K562 (cell line): ENCODE measurements around the gene MARCHF11. TPM values are rescaled to one million over a fixed set of nuclear protein-coding genes. Genes with fewer than 3 reads are reported as not detected.

Experiments used
- ATAC-seq: fragments of 200-7000 bp; cut with Tn5 transposase; 3 replicates; pipeline ENCODE4 v1.9.1; 2020; ENCODE audit warnings: moderate library complexity
- BruUV-seq: library from RNA; stranded (reverse); fragments of 400-500 nt; replicated peaks from 2 replicates; lab custom pipeline; 2021; lab: Mats Ljungman, UMichigan
- CTCF ChIA-PET: fragments of 300-600 bp; formaldehyde crosslinking; extraction: SDS; loops from one replicate; lab custom pipeline; 2021; ENCODE audit warnings: low intra/inter-chr PET ratio; lab: Yijun Ruan, JAX
- POLR2A ChIA-PET: fragments of 300-600, 350-650 bp; sonication (Branson Sonifier 250); formaldehyde crosslinking; extraction: SDS; loops from one replicate; lab custom pipeline; 2021; ENCODE audit warnings: antibody characterized with exemption, inconsistent platforms; lab: Yijun Ruan, JAX
- DNase-seq, 4 experiments: peaks; one replicate each; pipeline versions ENCODE4 v3.0.0 to v3.0.0-alpha.2; 2011 to 2018; ENCODE audit warnings: low spot score in 3 of 4, mixed read lengths in 3 of 4; ENCODE audit errors: extremely low read depth in 1 of 4
- FAIRE-seq: peaks from 2 replicates; lab custom pipeline; 2011; peaks lifted over from hg19 to GRCh38; lab: Jason Lieb, UNC
- H2AFZ ChIP-seq: 2 replicates; pipeline ENCODE4 v1.6.0; 2011; ENCODE audit warnings: low read depth, low read length, control low read depth, inconsistent platforms
- H3K27ac ChIP-seq: fragments of 200-600 bp; 3 replicates; pipeline ENCODE4 v1.8.0; 2011; ENCODE audit warnings: low read depth, mild to moderate bottlenecking, control low read depth, inconsistent platforms, low read length, moderate library complexity, mixed read lengths; ENCODE audit errors: extremely low read depth
- H3K27me3 ChIP-seq, 2 experiments: fragments of 300-600 bp in 1 of 2; 2 replicates in 1 of 2; 3 replicates in 1 of 2; pipeline versions ENCODE4 v1.6.0 to v1.8.0; 2011; ENCODE audit warnings: inconsistent platforms in 2 of 2, low read length in 2 of 2, mild to moderate bottlenecking in 1 of 2, mixed read lengths in 1 of 2, moderate library complexity in 1 of 2; ENCODE audit not compliant: control insufficient read depth in 2 of 2, insufficient read depth in 2 of 2
- H3K36me3 ChIP-seq: fragments of 300-600 bp; 3 replicates; pipeline ENCODE4 v1.8.0; 2011; ENCODE audit warnings: mild to moderate bottlenecking, low read length, inconsistent platforms; ENCODE audit not compliant: control insufficient read depth, insufficient read depth
- H3K4me1 ChIP-seq, 2 experiments: fragments of 200-600 bp in 1 of 2; replicated peaks in 1 of 2; 2 replicates in 1 of 2; 3 replicates in 1 of 2; pipeline versions ENCODE4 v1.5.1 to v1.8.0; 2011; ENCODE audit warnings: inconsistent platforms in 2 of 2, low read length in 2 of 2, mild to moderate bottlenecking in 1 of 2, mixed read lengths in 1 of 2, moderate library complexity in 1 of 2; ENCODE audit not compliant: control insufficient read depth in 2 of 2, insufficient read depth in 2 of 2
- H3K4me2 ChIP-seq: 2 replicates; pipeline ENCODE4 v1.6.1; 2011; ENCODE audit warnings: low read length, control low read depth, inconsistent platforms, mixed read lengths; ENCODE audit not compliant: insufficient read depth
- H3K4me3 ChIP-seq: fragments of 200-600 bp; sonication (generic), shearing (Covaris generic); 2 replicates; pipeline ENCODE4 v1.5.1; 2016; ENCODE audit warnings: control low read depth, inconsistent platforms
- H3K79me2 ChIP-seq: fragments of 200-600 bp; 3 replicates; pipeline ENCODE4 v1.8.0; 2011; ENCODE audit warnings: low read length, inconsistent platforms; ENCODE audit not compliant: control insufficient read depth, insufficient read depth
- H3K9ac ChIP-seq, 2 experiments: 2 replicates each; pipeline versions ENCODE4 v1.6.0 to v1.6.1; 2011; ENCODE audit warnings: low read depth in 2 of 2, low read length in 2 of 2, control low read depth in 1 of 2, inconsistent platforms in 1 of 2, mild to moderate bottlenecking in 1 of 2, mixed read lengths in 1 of 2; ENCODE audit not compliant: insufficient read depth in 1 of 2
- H3K9me1 ChIP-seq: one replicate; pipeline ENCODE4 v1.6.0; 2011; ENCODE audit warnings: inconsistent platforms, mild to moderate bottlenecking, low read length, moderate library complexity; ENCODE audit not compliant: control insufficient read depth, insufficient read depth
- H3K9me3 ChIP-seq: replicated peaks from 2 replicates; pipeline ENCODE4 v1.5.1; 2011; ENCODE audit warnings: low read depth, low read length, inconsistent platforms; ENCODE audit not compliant: control insufficient read depth, insufficient read depth
- H4K20me1 ChIP-seq: replicated peaks from 2 replicates; pipeline ENCODE4 v1.6.1; 2011; ENCODE audit warnings: low read length, inconsistent platforms, mixed read lengths; ENCODE audit not compliant: control insufficient read depth, insufficient read depth
- HLTF ChIP-seq: fragments of 450-650 bp; IDR thresholded peaks from 2 replicates; pipeline ENCODE4 v1.6.1; 2016
- NFIX ChIP-seq: fragments of 250-450 bp; sonication (Bioruptor Pico); IDR thresholded peaks from 2 replicates; pipeline ENCODE4 v1.4.0; 2020; ENCODE audit warnings: low read depth, mild to moderate bottlenecking, moderate library complexity
- POLR2B ChIP-seq: fragments of 450-650 bp; IDR thresholded peaks from 2 replicates; pipeline ENCODE4 v1.6.1; 2018; ENCODE audit warnings: low read depth; ENCODE audit not compliant: partially characterized antibody
- SREBF1 ChIP-seq: fragments of 150-350 bp; IDR thresholded peaks from 2 replicates; pipeline ENCODE4 v1.6.1; 2014; ENCODE audit warnings: antibody characterized with exemption, low read depth, low read length, borderline replicate concordance
- TAF9B ChIP-seq: fragments of 450-650 bp; IDR thresholded peaks from 2 replicates; pipeline ENCODE4 v1.6.1; 2018; ENCODE audit warnings: mild to moderate bottlenecking; ENCODE audit not compliant: partially characterized antibody
- ZKSCAN3 ChIP-seq: fragments of 250-450 bp; sonication (Bioruptor Pico); IDR thresholded peaks from 2 replicates; pipeline ENCODE4 v1.4.0; 2020
- ZNF707 ChIP-seq: fragments of 250-450 bp; sonication (Bioruptor Pico); conservative IDR thresholded peaks from 2 replicates; pipeline ENCODE4 v1.8.0; 2022; ENCODE audit warnings: inconsistent platforms, mild to moderate bottlenecking, moderate library complexity
- WGBS: fragments of 100-300 bp; shearing (Covaris generic); methylation state at CpG from one replicate; pipeline ENCODE4 v1.1.6; 2016; ENCODE audit warnings: low coverage, mixed read lengths; ENCODE audit not compliant: insufficient coverage; ENCODE audit errors: missing lambda C conversion rate; 5-methylcytosine and 5-hydroxymethylcytosine counted together
- in situ Hi-C: fragments of 300-500 bp; cut with MboI; formaldehyde crosslinking; loops from 4 replicates; pipeline ENCODE4 v1.15.0; 2018; ENCODE audit warnings: inconsistent platforms, mixed read lengths
- intact Hi-C: fragments of 100-400 bp; cut with micrococcal nuclease; formaldehyde crosslinking; loops from 2 replicates; pipeline ENCODE4 v1.14.2; 2022
- polyA plus RNA-seq, 8 experiments: library from polyadenylated mRNA; depleted of rRNA in 4 of 8; stranded (reverse) in 5 of 8; unstranded in 3 of 8; fragments of >200 nt; fragmentation: Nextera tagmentation in 2 of 8; fragmentation: Illumina TruSeq in 1 of 8; extraction: Ambion mirVana in 2 of 8; extraction: Trizol in 1 of 8; gene quantifications; 2 replicates each; pipeline versions ENCODE4 v1.2.1 to v1.2.3, GENCODE V29; 2011 to 2014; ENCODE audit warnings: inconsistent platforms in 1 of 8, missing spikeins in 1 of 8
- total RNA-seq, 7 experiments: library from RNA; depleted of rRNA in 6 of 7; stranded (reverse); fragments of >200 nt in 6 of 7; fragmentation: Illumina TruSeq in 2 of 7; extraction: Trizol in 2 of 7; gene quantifications; 2 replicates each; pipeline versions ENCODE4 v1.2.1 to v1.2.3, GENCODE V29; 2011 to 2021; ENCODE audit warnings: low replicate concordance in 1 of 7
- TF ChIP-seq, protein P1 (sequence below): sonication (generic); IDR thresholded peaks from 2 replicates; pipeline ENCODE4 v1.6.1; 2016
- TF ChIP-seq, protein P2 (sequence below): fragments of 250-450 bp; sonication (Bioruptor Pico); IDR thresholded peaks from 2 replicates; pipeline ENCODE4 v1.4.0; 2020

MARCHF11 gene
- total and polyA plus RNA-seq, 9 of the 15 experiments (the other 6 are each of a cell fraction or from before 2014, with no cell fraction given) = not detected

DNA sequence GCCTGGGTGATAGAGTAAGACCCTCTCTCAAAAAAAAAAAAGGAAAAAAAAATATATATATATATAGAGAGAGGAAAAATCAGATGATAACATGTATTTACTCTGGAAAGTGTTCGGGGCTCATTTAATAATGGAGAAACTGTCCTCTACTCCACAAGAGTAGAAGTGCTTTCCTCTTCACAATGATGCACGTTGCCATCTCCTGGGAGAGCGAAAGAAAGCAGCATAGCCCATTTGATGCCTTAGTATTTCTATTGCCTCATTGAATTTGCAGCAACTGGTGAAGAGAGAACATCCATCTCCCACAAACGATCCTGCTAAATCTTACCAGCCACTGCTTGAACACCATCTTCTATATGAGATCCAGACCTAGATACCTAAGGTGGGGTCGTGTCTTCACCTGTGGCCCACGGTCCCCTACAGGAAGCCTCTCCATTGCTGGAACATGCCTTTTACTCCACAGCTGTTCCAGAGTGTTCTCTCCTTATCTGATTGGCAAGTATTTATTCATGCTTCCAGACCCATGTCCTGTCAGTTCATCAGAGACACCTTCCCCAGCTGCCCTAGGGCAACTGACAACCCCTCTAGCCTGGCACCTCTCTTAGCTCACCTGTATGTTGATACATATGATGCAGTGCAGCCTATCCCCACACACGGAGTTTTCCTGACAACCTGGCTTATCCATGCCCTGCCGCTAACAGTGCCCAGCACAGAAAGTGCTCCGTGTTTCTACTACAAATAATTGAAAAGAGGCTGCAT is 115.3 kb downstream of the MARCHF11 start (continued):
- TF ChIP-seq SREBF1 (no peak), TAF9B (no peak)

- TF ChIP-seq, protein P1, sequence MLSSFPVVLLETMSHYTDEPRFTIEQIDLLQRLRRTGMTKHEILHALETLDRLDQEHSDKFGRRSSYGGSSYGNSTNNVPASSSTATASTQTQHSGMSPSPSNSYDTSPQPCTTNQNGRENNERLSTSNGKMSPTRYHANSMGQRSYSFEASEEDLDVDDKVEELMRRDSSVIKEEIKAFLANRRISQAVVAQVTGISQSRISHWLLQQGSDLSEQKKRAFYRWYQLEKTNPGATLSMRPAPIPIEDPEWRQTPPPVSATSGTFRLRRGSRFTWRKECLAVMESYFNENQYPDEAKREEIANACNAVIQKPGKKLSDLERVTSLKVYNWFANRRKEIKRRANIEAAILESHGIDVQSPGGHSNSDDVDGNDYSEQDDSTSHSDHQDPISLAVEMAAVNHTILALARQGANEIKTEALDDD = no peak
- TF ChIP-seq ZKSCAN3 (CRISPR knock-in tag) (no peak), NFIX (no peak), POLR2B (no peak), ZNF707 (CRISPR knock-in tag) (no peak), HLTF (no peak)
- TF ChIP-seq, protein P2, sequence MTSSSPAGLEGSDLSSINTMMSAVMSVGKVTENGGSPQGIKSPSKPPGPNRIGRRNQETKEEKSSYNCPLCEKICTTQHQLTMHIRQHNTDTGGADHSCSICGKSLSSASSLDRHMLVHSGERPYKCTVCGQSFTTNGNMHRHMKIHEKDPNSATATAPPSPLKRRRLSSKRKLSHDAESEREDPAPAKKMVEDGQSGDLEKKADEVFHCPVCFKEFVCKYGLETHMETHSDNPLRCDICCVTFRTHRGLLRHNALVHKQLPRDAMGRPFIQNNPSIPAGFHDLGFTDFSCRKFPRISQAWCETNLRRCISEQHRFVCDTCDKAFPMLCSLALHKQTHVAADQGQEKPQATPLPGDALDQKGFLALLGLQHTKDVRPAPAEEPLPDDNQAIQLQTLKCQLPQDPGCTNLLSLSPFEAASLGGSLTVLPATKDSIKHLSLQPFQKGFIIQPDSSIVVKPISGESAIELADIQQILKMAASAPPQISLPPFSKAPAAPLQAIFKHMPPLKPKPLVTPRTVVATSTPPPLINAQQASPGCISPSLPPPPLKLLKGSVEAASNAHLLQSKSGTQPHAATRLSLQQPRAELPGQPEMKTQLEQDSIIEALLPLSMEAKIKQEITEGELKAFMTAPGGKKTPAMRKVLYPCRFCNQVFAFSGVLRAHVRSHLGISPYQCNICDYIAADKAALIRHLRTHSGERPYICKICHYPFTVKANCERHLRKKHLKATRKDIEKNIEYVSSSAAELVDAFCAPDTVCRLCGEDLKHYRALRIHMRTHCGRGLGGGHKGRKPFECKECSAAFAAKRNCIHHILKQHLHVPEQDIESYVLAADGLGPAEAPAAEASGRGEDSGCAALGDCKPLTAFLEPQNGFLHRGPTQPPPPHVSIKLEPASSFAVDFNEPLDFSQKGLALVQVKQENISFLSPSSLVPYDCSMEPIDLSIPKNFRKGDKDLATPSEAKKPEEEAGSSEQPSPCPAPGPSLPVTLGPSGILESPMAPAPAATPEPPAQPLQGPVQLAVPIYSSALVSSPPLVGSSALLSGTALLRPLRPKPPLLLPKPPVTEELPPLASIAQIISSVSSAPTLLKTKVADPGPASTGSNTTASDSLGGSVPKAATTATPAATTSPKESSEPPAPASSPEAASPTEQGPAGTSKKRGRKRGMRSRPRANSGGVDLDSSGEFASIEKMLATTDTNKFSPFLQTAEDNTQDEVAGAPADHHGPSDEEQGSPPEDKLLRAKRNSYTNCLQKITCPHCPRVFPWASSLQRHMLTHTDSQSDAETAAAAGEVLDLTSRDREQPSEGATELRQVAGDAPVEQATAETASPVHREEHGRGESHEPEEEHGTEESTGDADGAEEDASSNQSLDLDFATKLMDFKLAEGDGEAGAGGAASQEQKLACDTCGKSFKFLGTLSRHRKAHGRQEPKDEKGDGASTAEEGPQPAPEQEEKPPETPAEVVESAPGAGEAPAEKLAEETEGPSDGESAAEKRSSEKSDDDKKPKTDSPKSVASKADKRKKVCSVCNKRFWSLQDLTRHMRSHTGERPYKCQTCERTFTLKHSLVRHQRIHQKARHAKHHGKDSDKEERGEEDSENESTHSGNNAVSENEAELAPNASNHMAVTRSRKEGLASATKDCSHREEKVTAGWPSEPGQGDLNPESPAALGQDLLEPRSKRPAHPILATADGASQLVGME (CRISPR knock-in tag) = no peak
- FAIRE-seq (no peak), DNase-seq (no peak), ATAC-seq (no peak)
- Histone ChIP-seq H3K4me3 (no peak overlapping the region), H3K4me1 (no peaks in the 10 kb centered on the region), H3K9me3 (no peaks in the 10 kb centered on the region), H2AFZ (no peak overlapping the region), H3K9ac (no peak overlapping the region), H3K79me2 (no peaks in the 10 kb centered on the region), H3K9me1 (no peaks in the 10 kb centered on the region), H3K27me3 (no peaks in the 10 kb centered on the region), H3K27ac (no peak overlapping the region), H4K20me1 (no peaks in the 10 kb centered on the region), H3K36me3 (no peaks in the 10 kb centered on the region), H3K4me2 (no peak overlapping the region)
- in situ Hi-C loops = no loop called here
- no TSS peak for BruUV-seq
- POLR2A ChIA-PET = no interaction called here
- intact Hi-C loops = no loop called here
- CTCF ChIA-PET = no interaction called here
- WGBS = 0% methylated on average over 3 of the region's 3 CpGs
These were observed 118.4 kb downstream of the MARCHF11 start for GRCh38 chr5:16061163-16061562.
